HEK293T (cell line): ENCODE measurements around the gene KIF25.

ENCODE experiments used
- ARNT ChIP-seq: fragments of 450-650 bp; IDR thresholded peaks from 2 replicates; pipeline ENCODE4 v1.6.1; 2017; ENCODE audit warnings: mild to moderate bottlenecking
- ELF4 ChIP-seq: fragments of 450-650 bp; IDR thresholded peaks from 2 replicates; pipeline ENCODE4 v1.6.1; 2017; ENCODE audit warnings: antibody characterized with exemption
- FOXA1 ChIP-seq: fragments of 450-650 bp; IDR thresholded peaks from 2 replicates; pipeline ENCODE4 v1.6.1; 2016; ENCODE audit warnings: mild to moderate bottlenecking
- FOXK2 ChIP-seq: fragments of 450-650 bp; IDR thresholded peaks from 2 replicates; pipeline ENCODE4 v1.6.1; 2016; ENCODE audit warnings: mild to moderate bottlenecking
- FOXM1 ChIP-seq: fragments of 450-650 bp; IDR thresholded peaks from 2 replicates; pipeline ENCODE4 v1.6.1; 2017; ENCODE audit warnings: mild to moderate bottlenecking, borderline replicate concordance
- L3MBTL2 ChIP-seq: fragments of 450-650 bp; conservative IDR thresholded peaks from 2 replicates; pipeline ENCODE4 v1.6.1; 2016; ENCODE audit warnings: mild to moderate bottlenecking
- NFRKB ChIP-seq: fragments of 450-650 bp; IDR thresholded peaks from 2 replicates; pipeline ENCODE4 v1.6.1; 2016; ENCODE audit warnings: mild to moderate bottlenecking, moderate library complexity
- SP1 ChIP-seq: fragments of 450-650 bp; IDR thresholded peaks from 2 replicates; pipeline ENCODE4 v1.6.1; 2017
- TARDBP ChIP-seq: fragments of 450-650 bp; IDR thresholded peaks from 2 replicates; pipeline ENCODE4 v1.6.1; 2016

DNA sequence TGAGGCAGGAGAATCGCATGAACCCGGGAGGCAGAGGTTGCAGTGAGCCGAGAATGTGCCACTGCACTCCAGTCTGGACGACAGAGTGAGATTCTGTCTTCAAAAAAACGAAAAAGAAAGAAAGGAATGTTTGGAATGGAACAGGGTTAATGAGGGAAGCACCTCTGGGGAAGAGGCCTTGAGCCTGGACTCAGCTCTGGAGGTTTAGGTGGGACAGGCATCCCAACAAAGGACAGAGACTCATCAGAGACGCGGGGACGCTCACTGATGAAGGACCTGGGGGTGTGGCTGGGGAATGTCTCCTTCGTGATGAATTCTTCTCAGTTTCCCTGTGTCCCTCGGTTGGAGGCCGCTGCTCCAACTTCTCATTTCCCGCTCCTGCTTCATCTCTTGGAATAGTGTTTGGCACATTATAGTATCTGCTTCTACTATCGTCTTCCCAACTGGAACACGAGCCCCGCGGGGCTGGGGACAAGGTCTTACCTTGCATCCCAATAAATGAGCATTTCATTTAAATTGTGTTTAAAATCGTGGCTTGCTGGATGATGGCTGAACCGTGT, 27.6 kb downstream of the KIF25 start:
- no peak for TF ChIP-seq FOXA1
- no peak for TF ChIP-seq FOXM1
- no peak for TF ChIP-seq FOXK2
- TF ChIP-seq L3MBTL2 = no peak
- no peak for TF ChIP-seq NFRKB
- TF ChIP-seq ARNT = no peak
- no peak for TF ChIP-seq ELF4
- no peak for TF ChIP-seq TARDBP
- TF ChIP-seq SP1 = no peak
